Astrocyte of the cerebellum (primary cell): Measurements from ENCODE around the gene ZNF536.

Experiments used
- DNase-seq: peaks from one replicate; pipeline ENCODE4 v3.0.0-alpha.2; 2011; ENCODE audit warnings: low read depth
- H3K4me3 ChIP-seq: 2 replicates; pipeline ENCODE4 v1.5.1; 2011; ENCODE audit warnings: mild to moderate bottlenecking, low read depth, low read length, moderate library complexity
- in situ Hi-C: cut with HindIII; loops from 2 replicates; pipeline ENCODE4 v1.10.0; 2017; ENCODE audit warnings: low sequenced_read_pairs
- TF ChIP-seq, protein P1 (sequence below): IDR thresholded peaks from 2 replicates; pipeline ENCODE4 v1.5.1; 2012; ENCODE audit warnings: low read length, low read depth, moderate library complexity, mild to moderate bottlenecking; ENCODE audit errors: missing control alignments

ZNF536 gene

GRCh38 chr19:30566681-30567420, 194.7 kb downstream of the ZNF536 start:
- no peak for DNase-seq
- no peak overlapping the region for H3K4me3 ChIP-seq
- TF ChIP-seq, protein P1, sequence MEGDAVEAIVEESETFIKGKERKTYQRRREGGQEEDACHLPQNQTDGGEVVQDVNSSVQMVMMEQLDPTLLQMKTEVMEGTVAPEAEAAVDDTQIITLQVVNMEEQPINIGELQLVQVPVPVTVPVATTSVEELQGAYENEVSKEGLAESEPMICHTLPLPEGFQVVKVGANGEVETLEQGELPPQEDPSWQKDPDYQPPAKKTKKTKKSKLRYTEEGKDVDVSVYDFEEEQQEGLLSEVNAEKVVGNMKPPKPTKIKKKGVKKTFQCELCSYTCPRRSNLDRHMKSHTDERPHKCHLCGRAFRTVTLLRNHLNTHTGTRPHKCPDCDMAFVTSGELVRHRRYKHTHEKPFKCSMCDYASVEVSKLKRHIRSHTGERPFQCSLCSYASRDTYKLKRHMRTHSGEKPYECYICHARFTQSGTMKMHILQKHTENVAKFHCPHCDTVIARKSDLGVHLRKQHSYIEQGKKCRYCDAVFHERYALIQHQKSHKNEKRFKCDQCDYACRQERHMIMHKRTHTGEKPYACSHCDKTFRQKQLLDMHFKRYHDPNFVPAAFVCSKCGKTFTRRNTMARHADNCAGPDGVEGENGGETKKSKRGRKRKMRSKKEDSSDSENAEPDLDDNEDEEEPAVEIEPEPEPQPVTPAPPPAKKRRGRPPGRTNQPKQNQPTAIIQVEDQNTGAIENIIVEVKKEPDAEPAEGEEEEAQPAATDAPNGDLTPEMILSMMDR, result no peak
- in situ Hi-C loops, result no loop called here

DNA sequence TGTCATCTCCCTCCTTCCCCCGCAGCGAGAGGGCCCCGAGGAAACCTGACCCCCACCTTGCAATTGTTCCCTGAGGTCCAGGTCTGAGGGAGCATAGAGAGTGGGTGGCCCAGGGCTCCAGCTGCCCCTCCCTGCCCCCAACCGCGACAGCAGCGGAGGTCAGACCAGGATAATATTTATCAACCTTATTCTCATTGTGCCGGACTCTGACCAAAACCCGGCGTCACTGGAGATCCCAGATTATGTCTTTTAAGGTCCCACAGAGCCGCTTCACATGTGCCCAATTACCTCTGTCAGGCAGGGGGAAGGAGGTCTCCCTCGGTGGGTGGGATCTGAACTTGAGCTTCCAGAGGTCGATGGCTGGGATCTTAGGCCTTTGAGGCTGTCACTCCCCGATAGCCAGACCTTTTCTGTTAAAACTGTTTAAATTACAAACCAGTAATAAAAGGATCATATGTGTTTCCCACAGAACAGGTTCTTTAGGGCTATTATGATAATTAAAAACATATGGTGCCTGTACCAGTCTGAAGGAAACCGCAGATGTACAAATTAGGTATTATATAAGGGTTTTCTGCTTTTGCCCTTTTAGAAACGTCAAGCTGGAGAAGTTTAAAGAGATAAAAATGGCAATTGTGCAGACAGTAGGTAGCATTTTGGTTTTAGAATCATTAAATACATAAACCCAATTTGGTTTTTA, 195.5 kb downstream of the ZNF536 start:
- no peak overlapping the region for H3K4me3 ChIP-seq
- TF ChIP-seq, protein P1, result no peak
- no peak for DNase-seq
- in situ Hi-C loops, result no loop called here

- TF ChIP-seq, protein P1, result no peak
- in situ Hi-C loops, result no loop called here
- DNase-seq, result no peak
- no peak overlapping the region for H3K4me3 ChIP-seq
Observed at GRCh38 chr19:30570194-30570593, 198.0 kb downstream of the ZNF536 start.

GRCh38 chr19:30577551-30578105, 205.4 kb downstream of the ZNF536 start:
- TF ChIP-seq, protein P1, result no peak
- H3K4me3 ChIP-seq, result no peak overlapping the region
- no peak for DNase-seq
- in situ Hi-C loops, result no loop called here

GRCh38 chr19:30579419-30579818, 207.2 kb downstream of the ZNF536 start:
- no peak overlapping the region for H3K4me3 ChIP-seq
- in situ Hi-C loops, result no loop called here
- no peak for DNase-seq
- TF ChIP-seq, protein P1, result no peak

DNA sequence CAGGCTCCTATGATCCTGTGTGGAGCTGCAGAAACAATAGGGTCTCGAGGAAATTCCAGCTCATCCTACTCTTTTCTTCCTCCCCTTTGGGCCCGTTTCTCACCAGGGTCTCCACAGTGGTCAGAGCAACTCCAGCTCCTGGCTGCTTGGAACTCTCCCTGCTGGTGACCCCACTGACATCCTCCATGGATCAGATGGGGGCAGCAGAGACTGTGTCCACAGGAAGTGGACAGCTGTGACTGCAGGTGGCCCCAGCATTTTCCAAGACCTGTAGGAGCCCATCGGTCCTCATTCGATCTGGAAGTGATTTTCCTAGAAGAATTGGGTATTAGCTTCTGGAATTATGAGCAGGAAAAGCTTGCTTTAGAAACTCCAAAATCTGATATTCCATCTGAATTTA, 208.5 kb downstream of the ZNF536 start:
- TF ChIP-seq, protein P1, result no peak
- in situ Hi-C loops, result no loop called here
- no peak overlapping the region for H3K4me3 ChIP-seq
- no peak for DNase-seq
